SK-N-SH (cell line): ENCODE measurements around the gene MAP7. TPM values are rescaled to one million over a fixed set of nuclear protein-coding genes. Genes with fewer than 3 reads are reported as not detected.

Experiments
- CTCF ChIA-PET: fragments of 300-600, 350-600 bp; formaldehyde crosslinking; extraction: SDS; loops from one replicate; lab custom pipeline; 2021; lab: Yijun Ruan, JAX
- POLR2A ChIA-PET: fragments of 350-600 bp; sonication (Branson Sonifier 250); formaldehyde crosslinking; extraction: SDS; loops from one replicate; lab custom pipeline; 2020; ENCODE audit warnings: antibody characterized with exemption, inconsistent platforms; lab: Yijun Ruan, JAX
- DNase-seq: peaks from one replicate; pipeline ENCODE4 v3.0.0; 2012
- H2AFZ ChIP-seq: fragments of 200-600 bp; sonication (generic); 2 replicates; pipeline ENCODE4 v1.8.1; 2016; ENCODE audit warnings: antibody characterized with exemption, mild to moderate bottlenecking, low read depth
- H3F3A ChIP-seq: fragments of 200-600 bp; sonication (generic); replicated peaks from 2 replicates; pipeline ENCODE3; 2016; ENCODE audit warnings: antibody characterized with exemption, mild to moderate bottlenecking; ENCODE audit not compliant: insufficient read depth
- H3K27ac ChIP-seq, 2 experiments: fragments of 200-500 bp in 1 of 2; fragments of 200-600 bp in 1 of 2; sonication (Bioruptor generic) in 1 of 2; sonication (generic), shearing (Covaris generic) in 1 of 2; 2 replicates each; pipeline versions ENCODE4 v1.5.1 to v1.6.1; 2014 to 2016; ENCODE audit warnings: low read depth in 2 of 2, inconsistent platforms in 1 of 2, low read length in 1 of 2, mild to moderate bottlenecking in 1 of 2, mixed read lengths in 1 of 2
- H3K27me3 ChIP-seq: fragments of 200-600 bp; sonication (generic), shearing (Covaris generic); 2 replicates; pipeline ENCODE4 v1.6.1; 2016; ENCODE audit warnings: mixed run types; ENCODE audit not compliant: insufficient read depth
- H3K36me3 ChIP-seq, 2 experiments: fragments of 200-500 bp in 1 of 2; fragments of 200-600 bp in 1 of 2; sonication (Bioruptor generic) in 1 of 2; sonication (generic) in 1 of 2; replicated peaks in 1 of 2; 2 replicates each; pipeline versions ENCODE3 to v1.5.1; 2014 to 2016; ENCODE audit warnings: low read length in 1 of 2, mild to moderate bottlenecking in 1 of 2; ENCODE audit not compliant: insufficient read depth in 2 of 2, control insufficient read depth in 1 of 2
- H3K4me1 ChIP-seq, 2 experiments: fragments of 200-500 bp in 1 of 2; fragments of 200-600 bp in 1 of 2; sonication (Bioruptor generic) in 1 of 2; sonication (generic), shearing (Covaris generic) in 1 of 2; 2 replicates each; pipeline versions ENCODE4 v1.5.1 to v1.6.1; 2014 to 2016; ENCODE audit warnings: low read depth in 1 of 2, low read length in 1 of 2, mixed run types in 1 of 2; ENCODE audit not compliant: insufficient read depth in 2 of 2, control insufficient read depth in 1 of 2
- H3K4me2 ChIP-seq: fragments of 200-600 bp; sonication (generic), shearing (Covaris generic); 2 replicates; pipeline ENCODE4 v1.6.1; 2017; ENCODE audit warnings: mixed run types
- H3K4me3 ChIP-seq, 2 experiments: fragments of 200-500 bp in 1 of 2; fragments of 200-600 bp in 1 of 2; sonication (Bioruptor generic) in 1 of 2; sonication (generic), shearing (Covaris generic) in 1 of 2; 2 replicates each; pipeline versions ENCODE4 v1.5.1 to v1.8.1; 2014 to 2016; ENCODE audit warnings: low read depth in 2 of 2, inconsistent platforms in 1 of 2, low read length in 1 of 2, mild to moderate bottlenecking in 1 of 2, mixed read lengths in 1 of 2, moderate library complexity in 1 of 2
- H3K79me2 ChIP-seq: fragments of 200-600 bp; sonication (generic); 2 replicates; pipeline ENCODE4 v1.8.1; 2017; ENCODE audit warnings: mild to moderate bottlenecking; ENCODE audit not compliant: insufficient read depth
- H3K9ac ChIP-seq: fragments of 200-600 bp; sonication (generic); 2 replicates; pipeline ENCODE4 v1.6.1; 2017; ENCODE audit warnings: mixed run types
- H3K9me2 ChIP-seq: fragments of 200-600 bp; sonication (generic); 2 replicates; pipeline ENCODE4 v1.6.1; 2017; ENCODE audit warnings: mixed run types
- H3K9me3 ChIP-seq: fragments of 200-600 bp; sonication (generic); 2 replicates; pipeline ENCODE4 v1.6.1; 2017; ENCODE audit warnings: mixed run types, mild to moderate bottlenecking, moderate library complexity
- H4K20me1 ChIP-seq: fragments of 200-600 bp; sonication (generic); 2 replicates; pipeline ENCODE4 v1.6.1; 2017; ENCODE audit warnings: mild to moderate bottlenecking, mixed run types; ENCODE audit not compliant: insufficient read depth
- EZH2phosphoT487 ChIP-seq: fragments of 200-600 bp; sonication (generic); IDR thresholded peaks from 2 replicates; pipeline ENCODE4 v1.6.1; 2017; ENCODE audit warnings: low read depth, mixed run types, mild to moderate bottlenecking, antibody characterized with exemption, moderate library complexity, borderline replicate concordance
- FOSL2 ChIP-seq: IDR thresholded peaks from 2 replicates; pipeline ENCODE4 v1.4.0; 2012; ENCODE audit warnings: low read depth, mild to moderate bottlenecking, moderate library complexity, borderline replicate concordance
- FOXM1 ChIP-seq: IDR thresholded peaks from 2 replicates; pipeline ENCODE4 v1.4.0; 2012; ENCODE audit warnings: low read depth, mild to moderate bottlenecking
- GABPA ChIP-seq: IDR thresholded peaks from 2 replicates; pipeline ENCODE4 v1.4.0; 2012; ENCODE audit warnings: low read depth, mild to moderate bottlenecking
- GATA2 ChIP-seq: sonication (generic); formaldehyde crosslinking; IDR thresholded peaks from 2 replicates; pipeline ENCODE4 v1.5.0; 2020; ENCODE audit warnings: mild to moderate bottlenecking, missing genetic modification reagents
- MXI1 ChIP-seq: IDR thresholded peaks from 2 replicates; pipeline ENCODE4 v1.6.1; 2012; ENCODE audit warnings: mild to moderate bottlenecking, low read depth, low read length, improper control_type of control experiment
- RAD21 ChIP-seq: IDR thresholded peaks from 2 replicates; pipeline ENCODE4 v1.6.1; 2012; ENCODE audit warnings: mild to moderate bottlenecking, low read length
- RXRA ChIP-seq: IDR thresholded peaks from 2 replicates; pipeline ENCODE4 v1.4.0; 2012; ENCODE audit warnings: low read depth, mild to moderate bottlenecking, borderline replicate concordance
- TAF1 ChIP-seq: IDR thresholded peaks from 2 replicates; pipeline ENCODE4 v1.6.1; 2012; ENCODE audit warnings: low read depth, mild to moderate bottlenecking, low read length, moderate library complexity, borderline replicate concordance
- TCF12 ChIP-seq: IDR thresholded peaks from 2 replicates; pipeline ENCODE4 v1.4.0; 2012
- TEAD4 ChIP-seq: IDR thresholded peaks from 2 replicates; pipeline ENCODE4 v1.4.0; 2012; ENCODE audit warnings: mild to moderate bottlenecking, borderline replicate concordance; ENCODE audit not compliant: insufficient read depth
- WGBS: methylation state at CpG from one replicate; pipeline ENCODE4 v1.1.6; 2017; ENCODE audit warnings: low lambda C conversion rate; 5-methylcytosine and 5-hydroxymethylcytosine counted together
- polyA plus RNA-seq, 3 experiments: library from polyadenylated mRNA; depleted of rRNA; stranded (reverse); fragments of >200 nt; gene quantifications; 2 replicates each; pipeline ENCODE4 v1.2.3, GENCODE V29; 2012
- TF ChIP-seq, protein P1 (sequence below): IDR thresholded peaks from 2 replicates; pipeline ENCODE4 v1.4.0; 2012; ENCODE audit warnings: low read depth, borderline replicate concordance

MAP7 gene
- polyA plus RNA-seq, 1 of the 3 experiments (the other 2 are of a cell fraction) = 0.76 TPM

DNA sequence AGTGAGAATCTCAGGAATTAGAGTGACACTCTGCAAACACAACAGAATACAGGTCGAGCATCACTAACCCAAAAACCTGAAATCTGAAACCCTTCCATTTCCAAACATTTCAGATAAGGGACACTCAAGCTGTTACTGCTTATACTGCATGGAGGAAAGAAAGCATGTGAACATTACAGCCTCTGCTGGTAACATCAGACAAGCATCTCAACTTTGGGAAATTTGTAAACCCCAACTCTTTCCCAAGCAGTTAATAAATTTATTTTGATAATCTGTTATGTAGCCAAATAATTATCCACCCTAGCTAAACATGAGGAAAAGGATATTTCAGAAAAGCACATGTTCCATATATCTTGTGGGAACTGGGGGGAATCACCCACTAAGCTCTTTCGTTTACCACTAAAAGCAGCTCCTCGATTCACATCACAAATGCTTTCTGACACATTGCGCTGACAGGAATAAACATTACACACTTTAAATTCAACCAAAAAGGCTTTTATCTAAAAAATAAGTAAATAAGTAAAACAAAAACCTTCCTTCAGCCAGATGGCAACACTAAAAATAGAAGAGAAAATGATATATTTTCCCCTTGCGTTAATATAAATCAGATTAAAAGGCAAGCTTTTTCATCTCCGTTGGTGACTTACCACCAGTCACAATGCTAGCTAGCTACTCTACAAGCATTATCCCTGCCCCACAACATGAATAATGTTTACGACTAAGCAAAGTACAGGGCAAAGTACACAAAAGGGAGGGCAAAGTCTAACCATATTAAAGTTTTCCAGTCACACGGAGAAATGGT lies 120.8 kb downstream of the MAP7 start:
- Histone ChIP-seq H3K9me3 (no peaks in the 10 kb centered on the region), H3K79me2 (no peaks in the 10 kb centered on the region), H3K27me3 (no peaks in the 10 kb centered on the region), H4K20me1 (no peaks in the 10 kb centered on the region), H3K27ac (peak overlapping the region in 1 of 2 experiments; percentile 34; a peak in 2 of 4 replicates), H3F3A (no peaks in the 10 kb centered on the region), H2AFZ (no peak overlapping the region), H3K36me3 (no peaks in the 10 kb centered on the region), H3K9me2 (no peaks in the 10 kb centered on the region), H3K4me1 (no peaks in the 10 kb centered on the region; a peak in 1 of 4 replicates), H3K4me3 (no peak overlapping the region), H3K9ac (no peak overlapping the region), H3K4me2 (no peak overlapping the region)
- ChIA-PET POLR2A (no interaction called here), CTCF (interaction anchor here (0.8 to 1.4 kb wide), 5 partner anchors 9 to 121 kb away, joined by 3 to 5 read pairs (median 3); partner anchors contain the start of gene MAP7)
- TF ChIP-seq, protein P1, sequence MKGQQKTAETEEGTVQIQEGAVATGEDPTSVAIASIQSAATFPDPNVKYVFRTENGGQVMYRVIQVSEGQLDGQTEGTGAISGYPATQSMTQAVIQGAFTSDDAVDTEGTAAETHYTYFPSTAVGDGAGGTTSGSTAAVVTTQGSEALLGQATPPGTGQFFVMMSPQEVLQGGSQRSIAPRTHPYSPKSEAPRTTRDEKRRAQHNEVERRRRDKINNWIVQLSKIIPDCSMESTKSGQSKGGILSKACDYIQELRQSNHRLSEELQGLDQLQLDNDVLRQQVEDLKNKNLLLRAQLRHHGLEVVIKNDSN = no peak
- no peak for TF ChIP-seq RXRA
- TF ChIP-seq EZH2phosphoT487 = no peak
- TF ChIP-seq TAF1 = no peak
- no peak for TF ChIP-seq TCF12
- no peak for TF ChIP-seq GABPA
- peak; percentile 19; the same call in 1 of the 2 replicates for TF ChIP-seq GATA2 (CRISPR knock-in tag)
- TF ChIP-seq RAD21 = peak; percentile 13; the same call in 1 of the 2 replicates
- 0 out of 2 replicates have a peak, but pooled peaks have one; percentile 24 for TF ChIP-seq MXI1
- no peak for TF ChIP-seq FOSL2
- no peak for TF ChIP-seq FOXM1
- DNase-seq = peak; percentile 28
- 30% methylated on average over 8 of the region's 8 CpGs for WGBS

DNA sequence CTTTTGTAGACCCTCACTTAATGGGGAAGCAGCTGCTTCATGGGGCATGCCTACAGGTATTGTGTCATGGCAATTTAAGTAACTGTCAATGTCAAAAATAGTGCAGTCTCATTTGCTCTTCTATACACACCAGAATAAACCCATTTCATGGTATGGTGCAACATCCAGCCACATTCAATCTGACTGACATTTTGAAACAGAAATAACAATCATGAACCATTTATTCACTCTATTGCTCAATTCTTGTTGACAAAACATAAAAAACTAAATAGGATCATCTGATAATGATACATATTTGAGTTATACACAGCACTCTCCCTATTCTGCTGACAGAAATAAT lies 122.9 kb downstream of the MAP7 start:
- H3K79me2 ChIP-seq = no peaks in the 10 kb centered on the region
- no peaks in the 10 kb centered on the region for H3K27me3 ChIP-seq
- ChIA-PET CTCF (interaction anchor here (1.6 kb wide), 1 partner anchor 99 kb away, joined by 5 read pairs; no protein-coding TSS in a partner anchor), POLR2A (no interaction called here)
- TF ChIP-seq TEAD4 = no peak
- H3K9ac ChIP-seq = no peak overlapping the region
- no peaks in the 10 kb centered on the region; a peak in 1 of 4 replicates for H3K4me1 ChIP-seq
- no peak overlapping the region for H2AFZ ChIP-seq
- DNase-seq = no peak
- no peaks in the 10 kb centered on the region for H3K9me2 ChIP-seq
- no peaks in the 10 kb centered on the region for H3K36me3 ChIP-seq
- no peak overlapping the region for H3K27ac ChIP-seq
- no peak overlapping the region for H3K4me3 ChIP-seq
- H3K4me2 ChIP-seq = no peak overlapping the region
- H3F3A ChIP-seq = no peaks in the 10 kb centered on the region
- H3K9me3 ChIP-seq = no peaks in the 10 kb centered on the region
- H4K20me1 ChIP-seq = no peaks in the 10 kb centered on the region
